ENCODE data around the gene C1QTNF5. TPM values are rescaled to one million over a fixed set of nuclear protein-coding genes. Genes with fewer than 3 reads are reported as not detected.

Gene C1QTNF5
- total and polyA plus RNA-seq, 4 donors: 1.9 to 6.4 (median 3.3) TPM

DNA sequence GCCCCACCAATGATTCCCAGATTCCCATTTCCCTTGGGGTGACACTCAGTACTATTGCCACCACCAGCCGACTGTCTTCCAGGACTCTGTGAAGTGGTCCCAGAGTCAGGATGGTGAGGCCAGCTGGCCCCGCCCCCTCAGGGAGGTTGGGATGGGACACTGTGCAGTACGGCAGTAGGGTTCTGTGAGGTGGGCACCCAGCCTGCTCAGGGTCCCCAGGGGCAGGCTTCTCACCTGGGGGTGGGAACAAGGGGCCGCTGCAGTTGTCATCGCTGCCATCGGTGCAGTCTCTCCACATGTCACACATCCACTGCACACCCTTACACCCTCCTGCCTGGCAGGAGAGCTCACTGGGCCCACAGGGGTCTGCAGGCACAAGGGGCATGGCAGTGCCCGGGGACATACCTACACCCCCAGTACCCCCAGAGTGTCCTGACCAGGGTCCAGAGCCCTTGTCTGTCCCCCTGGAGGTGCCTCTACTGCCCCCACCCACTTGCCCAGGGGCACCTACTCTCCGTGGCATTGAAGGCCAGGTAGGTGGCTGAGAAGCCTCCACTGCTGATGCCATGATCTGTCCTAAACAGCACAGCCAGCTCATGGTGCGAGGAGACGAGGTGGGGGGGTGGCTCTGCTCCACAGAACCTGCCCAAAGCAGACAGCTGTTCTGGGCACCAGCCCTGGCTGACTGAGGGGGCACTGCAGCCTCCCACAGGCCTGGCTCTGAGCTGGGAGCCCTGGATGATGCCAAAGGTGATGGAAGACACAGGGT, 1.9 kb upstream of the C1QTNF5 start:
- H3K9me3 ChIP-seq (ENCODE audit: control insufficient read depth in 4 of 4, low read length in 3 of 4): no peaks in the 10 kb centered on the region
- TF ChIP-seq EGR1 (IDR thresholded peaks at IDR 0.05; ENCODE audit: low read depth in 2 of 2): no peak
- TF ChIP-seq HNF4A (conservative IDR thresholded peaks at IDR 0.05): no peak
- TF ChIP-seq RXRA (IDR thresholded peaks at IDR 0.05): no peak
- no peak for TF ChIP-seq TAF1 (conservative IDR thresholded peaks at IDR 0.05)
- TF ChIP-seq, protein P1, sequence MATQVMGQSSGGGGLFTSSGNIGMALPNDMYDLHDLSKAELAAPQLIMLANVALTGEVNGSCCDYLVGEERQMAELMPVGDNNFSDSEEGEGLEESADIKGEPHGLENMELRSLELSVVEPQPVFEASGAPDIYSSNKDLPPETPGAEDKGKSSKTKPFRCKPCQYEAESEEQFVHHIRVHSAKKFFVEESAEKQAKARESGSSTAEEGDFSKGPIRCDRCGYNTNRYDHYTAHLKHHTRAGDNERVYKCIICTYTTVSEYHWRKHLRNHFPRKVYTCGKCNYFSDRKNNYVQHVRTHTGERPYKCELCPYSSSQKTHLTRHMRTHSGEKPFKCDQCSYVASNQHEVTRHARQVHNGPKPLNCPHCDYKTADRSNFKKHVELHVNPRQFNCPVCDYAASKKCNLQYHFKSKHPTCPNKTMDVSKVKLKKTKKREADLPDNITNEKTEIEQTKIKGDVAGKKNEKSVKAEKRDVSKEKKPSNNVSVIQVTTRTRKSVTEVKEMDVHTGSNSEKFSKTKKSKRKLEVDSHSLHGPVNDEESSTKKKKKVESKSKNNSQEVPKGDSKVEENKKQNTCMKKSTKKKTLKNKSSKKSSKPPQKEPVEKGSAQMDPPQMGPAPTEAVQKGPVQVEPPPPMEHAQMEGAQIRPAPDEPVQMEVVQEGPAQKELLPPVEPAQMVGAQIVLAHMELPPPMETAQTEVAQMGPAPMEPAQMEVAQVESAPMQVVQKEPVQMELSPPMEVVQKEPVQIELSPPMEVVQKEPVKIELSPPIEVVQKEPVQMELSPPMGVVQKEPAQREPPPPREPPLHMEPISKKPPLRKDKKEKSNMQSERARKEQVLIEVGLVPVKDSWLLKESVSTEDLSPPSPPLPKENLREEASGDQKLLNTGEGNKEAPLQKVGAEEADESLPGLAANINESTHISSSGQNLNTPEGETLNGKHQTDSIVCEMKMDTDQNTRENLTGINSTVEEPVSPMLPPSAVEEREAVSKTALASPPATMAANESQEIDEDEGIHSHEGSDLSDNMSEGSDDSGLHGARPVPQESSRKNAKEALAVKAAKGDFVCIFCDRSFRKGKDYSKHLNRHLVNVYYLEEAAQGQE (IDR thresholded peaks at IDR 0.05): no peak
- no peak for TF ChIP-seq YY1 (IDR thresholded peaks at IDR 0.05)
- no peak for TF ChIP-seq SP1 (IDR thresholded peaks at IDR 0.05)
- no peak for TF ChIP-seq JUND (IDR thresholded peaks at IDR 0.05)
- TF ChIP-seq, protein P2, sequence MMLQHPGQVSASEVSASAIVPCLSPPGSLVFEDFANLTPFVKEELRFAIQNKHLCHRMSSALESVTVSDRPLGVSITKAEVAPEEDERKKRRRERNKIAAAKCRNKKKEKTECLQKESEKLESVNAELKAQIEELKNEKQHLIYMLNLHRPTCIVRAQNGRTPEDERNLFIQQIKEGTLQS (IDR thresholded peaks at IDR 0.05): no peak
- H3K36me3 ChIP-seq (ENCODE audit: control insufficient read depth in 4 of 4, insufficient read depth in 3 of 4, low read depth in 1 of 4, low read length in 3 of 4): no peaks in the 10 kb centered on the region
- no peak overlapping the region for H3K27ac ChIP-seq (ENCODE audit: low read depth in 1 of 2, low read length in 2 of 2)
- WGBS: 87% methylated on average over 10 of the region's 10 CpGs
- H3K4me1 ChIP-seq (ENCODE audit: control insufficient read depth in 4 of 4, insufficient read depth in 4 of 4, low read length in 3 of 4): peaks cover 7 to 20% (median 11%) of the 10 kb centered on the region in 4 donors
- DNase-seq (ENCODE audit: low spot score): no peak
- no peak overlapping the region for H3K9ac ChIP-seq (ENCODE audit: low read depth in 1 of 2, low read length in 2 of 2)
- H3K27me3 ChIP-seq (ENCODE audit: control insufficient read depth in 4 of 4, insufficient read depth in 4 of 4, low read length in 3 of 4): peaks cover 0 to 2% (median 0%) of the 10 kb centered on the region in 4 donors
- H3K4me3 ChIP-seq (ENCODE audit: low read depth in 1 of 3, low read length in 3 of 3): no peak overlapping the region

DNA sequence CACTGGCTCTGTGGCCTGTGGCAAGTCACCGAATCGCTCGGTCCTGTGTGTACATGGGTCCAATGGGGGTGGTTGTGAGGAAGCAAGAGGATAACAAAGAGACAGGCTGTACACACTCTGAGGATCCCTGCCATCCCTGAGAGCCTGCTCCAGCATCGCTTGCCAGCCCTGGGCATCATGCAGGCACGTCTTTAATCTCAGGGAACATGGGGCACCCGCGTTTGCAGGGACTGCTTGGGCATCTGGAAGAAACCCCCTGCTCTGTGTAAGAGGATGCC, 1.3 kb upstream of the C1QTNF5 start:
- TF ChIP-seq, protein P3, sequence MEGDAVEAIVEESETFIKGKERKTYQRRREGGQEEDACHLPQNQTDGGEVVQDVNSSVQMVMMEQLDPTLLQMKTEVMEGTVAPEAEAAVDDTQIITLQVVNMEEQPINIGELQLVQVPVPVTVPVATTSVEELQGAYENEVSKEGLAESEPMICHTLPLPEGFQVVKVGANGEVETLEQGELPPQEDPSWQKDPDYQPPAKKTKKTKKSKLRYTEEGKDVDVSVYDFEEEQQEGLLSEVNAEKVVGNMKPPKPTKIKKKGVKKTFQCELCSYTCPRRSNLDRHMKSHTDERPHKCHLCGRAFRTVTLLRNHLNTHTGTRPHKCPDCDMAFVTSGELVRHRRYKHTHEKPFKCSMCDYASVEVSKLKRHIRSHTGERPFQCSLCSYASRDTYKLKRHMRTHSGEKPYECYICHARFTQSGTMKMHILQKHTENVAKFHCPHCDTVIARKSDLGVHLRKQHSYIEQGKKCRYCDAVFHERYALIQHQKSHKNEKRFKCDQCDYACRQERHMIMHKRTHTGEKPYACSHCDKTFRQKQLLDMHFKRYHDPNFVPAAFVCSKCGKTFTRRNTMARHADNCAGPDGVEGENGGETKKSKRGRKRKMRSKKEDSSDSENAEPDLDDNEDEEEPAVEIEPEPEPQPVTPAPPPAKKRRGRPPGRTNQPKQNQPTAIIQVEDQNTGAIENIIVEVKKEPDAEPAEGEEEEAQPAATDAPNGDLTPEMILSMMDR (IDR thresholded peaks at IDR 0.05; ENCODE audit: low read depth, low read length, missing input control): no peak
- TF ChIP-seq, protein P2 (IDR thresholded peaks at IDR 0.05): no peak
- no peak for TF ChIP-seq SP1 (IDR thresholded peaks at IDR 0.05)
- TF ChIP-seq RXRA (IDR thresholded peaks at IDR 0.05): no peak
- TF ChIP-seq, protein P4, sequence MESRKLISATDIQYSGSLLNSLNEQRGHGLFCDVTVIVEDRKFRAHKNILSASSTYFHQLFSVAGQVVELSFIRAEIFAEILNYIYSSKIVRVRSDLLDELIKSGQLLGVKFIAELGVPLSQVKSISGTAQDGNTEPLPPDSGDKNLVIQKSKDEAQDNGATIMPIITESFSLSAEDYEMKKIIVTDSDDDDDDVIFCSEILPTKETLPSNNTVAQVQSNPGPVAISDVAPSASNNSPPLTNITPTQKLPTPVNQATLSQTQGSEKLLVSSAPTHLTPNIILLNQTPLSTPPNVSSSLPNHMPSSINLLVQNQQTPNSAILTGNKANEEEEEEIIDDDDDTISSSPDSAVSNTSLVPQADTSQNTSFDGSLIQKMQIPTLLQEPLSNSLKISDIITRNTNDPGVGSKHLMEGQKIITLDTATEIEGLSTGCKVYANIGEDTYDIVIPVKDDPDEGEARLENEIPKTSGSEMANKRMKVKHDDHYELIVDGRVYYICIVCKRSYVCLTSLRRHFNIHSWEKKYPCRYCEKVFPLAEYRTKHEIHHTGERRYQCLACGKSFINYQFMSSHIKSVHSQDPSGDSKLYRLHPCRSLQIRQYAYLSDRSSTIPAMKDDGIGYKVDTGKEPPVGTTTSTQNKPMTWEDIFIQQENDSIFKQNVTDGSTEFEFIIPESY (IDR thresholded peaks at IDR 0.05): no peak
- TF ChIP-seq TAF1 (conservative IDR thresholded peaks at IDR 0.05): no peak
- no peak for TF ChIP-seq JUND (IDR thresholded peaks at IDR 0.05)
- TF ChIP-seq, protein P5, sequence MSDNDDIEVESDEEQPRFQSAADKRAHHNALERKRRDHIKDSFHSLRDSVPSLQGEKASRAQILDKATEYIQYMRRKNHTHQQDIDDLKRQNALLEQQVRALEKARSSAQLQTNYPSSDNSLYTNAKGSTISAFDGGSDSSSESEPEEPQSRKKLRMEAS (IDR thresholded peaks at IDR 0.05): no peak
- no peak for TF ChIP-seq FOXA1 (IDR thresholded peaks at IDR 0.05)
- no peak for TF ChIP-seq RAD21 (IDR thresholded peaks at IDR 0.05)
- TF ChIP-seq HNF4A (conservative IDR thresholded peaks at IDR 0.05): no peak
- no peak for TF ChIP-seq GABPA (IDR thresholded peaks at IDR 0.05 in 1 of 2, conservative IDR thresholded peaks at IDR 0.05 in 1 of 2)
- TF ChIP-seq NR2F2 (IDR thresholded peaks at IDR 0.05): no peak
- TF ChIP-seq FOXA2 (IDR thresholded peaks at IDR 0.05): no peak
- Histone ChIP-seq H3K9ac (ENCODE audit: low read depth in 1 of 2, low read length in 2 of 2) (no peak overlapping the region), H3K9me3 (ENCODE audit: control insufficient read depth in 4 of 4, low read length in 3 of 4) (no peaks in the 10 kb centered on the region), H3K4me3 (ENCODE audit: low read depth in 1 of 3, low read length in 3 of 3) (no peak overlapping the region), H3K27ac (ENCODE audit: low read depth in 1 of 2, low read length in 2 of 2) (no peak overlapping the region), H3K4me1 (ENCODE audit: control insufficient read depth in 4 of 4, insufficient read depth in 4 of 4, low read length in 3 of 4) (peaks cover 7 to 24% (median 11%) of the 10 kb centered on the region in 4 donors), H3K36me3 (ENCODE audit: control insufficient read depth in 4 of 4, insufficient read depth in 3 of 4, low read depth in 1 of 4, low read length in 3 of 4) (no peaks in the 10 kb centered on the region), H3K27me3 (ENCODE audit: control insufficient read depth in 4 of 4, insufficient read depth in 4 of 4, low read length in 3 of 4) (peaks cover 0 to 2% (median 0%) of the 10 kb centered on the region in 4 donors)
- DNase-seq (ENCODE audit: low spot score): no peak
- 87% methylated on average over 7 of the region's 7 CpGs for WGBS
